ENCODE measurements around the gene DYRK1A.

DNA sequence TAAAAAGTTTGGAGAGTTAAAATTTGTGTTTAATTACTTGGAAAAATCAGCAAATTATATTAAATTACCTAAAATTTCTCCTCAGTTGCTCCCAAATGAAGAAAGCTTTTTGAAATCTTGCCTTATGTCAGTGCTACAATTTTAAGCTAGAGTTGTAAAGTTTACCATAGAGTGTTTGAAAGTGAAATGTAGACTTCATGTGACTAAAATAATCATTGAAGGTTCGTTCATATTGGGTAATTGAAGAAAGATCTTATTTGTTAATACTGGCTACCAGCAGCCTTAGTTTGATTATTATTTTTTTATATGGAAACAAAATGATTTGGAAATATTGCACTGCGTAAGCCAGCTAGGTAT, 4.4 kb downstream of the DYRK1A start:
- no peak for TF ChIP-seq BCL11A (IDR thresholded peaks at IDR 0.05; ENCODE audit: low read depth, low read length)
- TF ChIP-seq, protein P1, sequence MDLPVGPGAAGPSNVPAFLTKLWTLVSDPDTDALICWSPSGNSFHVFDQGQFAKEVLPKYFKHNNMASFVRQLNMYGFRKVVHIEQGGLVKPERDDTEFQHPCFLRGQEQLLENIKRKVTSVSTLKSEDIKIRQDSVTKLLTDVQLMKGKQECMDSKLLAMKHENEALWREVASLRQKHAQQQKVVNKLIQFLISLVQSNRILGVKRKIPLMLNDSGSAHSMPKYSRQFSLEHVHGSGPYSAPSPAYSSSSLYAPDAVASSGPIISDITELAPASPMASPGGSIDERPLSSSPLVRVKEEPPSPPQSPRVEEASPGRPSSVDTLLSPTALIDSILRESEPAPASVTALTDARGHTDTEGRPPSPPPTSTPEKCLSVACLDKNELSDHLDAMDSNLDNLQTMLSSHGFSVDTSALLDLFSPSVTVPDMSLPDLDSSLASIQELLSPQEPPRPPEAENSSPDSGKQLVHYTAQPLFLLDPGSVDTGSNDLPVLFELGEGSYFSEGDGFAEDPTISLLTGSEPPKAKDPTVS (IDR thresholded peaks at IDR 0.05; ENCODE audit: low read depth, low read length), result no peak
- TF ChIP-seq, protein P2, sequence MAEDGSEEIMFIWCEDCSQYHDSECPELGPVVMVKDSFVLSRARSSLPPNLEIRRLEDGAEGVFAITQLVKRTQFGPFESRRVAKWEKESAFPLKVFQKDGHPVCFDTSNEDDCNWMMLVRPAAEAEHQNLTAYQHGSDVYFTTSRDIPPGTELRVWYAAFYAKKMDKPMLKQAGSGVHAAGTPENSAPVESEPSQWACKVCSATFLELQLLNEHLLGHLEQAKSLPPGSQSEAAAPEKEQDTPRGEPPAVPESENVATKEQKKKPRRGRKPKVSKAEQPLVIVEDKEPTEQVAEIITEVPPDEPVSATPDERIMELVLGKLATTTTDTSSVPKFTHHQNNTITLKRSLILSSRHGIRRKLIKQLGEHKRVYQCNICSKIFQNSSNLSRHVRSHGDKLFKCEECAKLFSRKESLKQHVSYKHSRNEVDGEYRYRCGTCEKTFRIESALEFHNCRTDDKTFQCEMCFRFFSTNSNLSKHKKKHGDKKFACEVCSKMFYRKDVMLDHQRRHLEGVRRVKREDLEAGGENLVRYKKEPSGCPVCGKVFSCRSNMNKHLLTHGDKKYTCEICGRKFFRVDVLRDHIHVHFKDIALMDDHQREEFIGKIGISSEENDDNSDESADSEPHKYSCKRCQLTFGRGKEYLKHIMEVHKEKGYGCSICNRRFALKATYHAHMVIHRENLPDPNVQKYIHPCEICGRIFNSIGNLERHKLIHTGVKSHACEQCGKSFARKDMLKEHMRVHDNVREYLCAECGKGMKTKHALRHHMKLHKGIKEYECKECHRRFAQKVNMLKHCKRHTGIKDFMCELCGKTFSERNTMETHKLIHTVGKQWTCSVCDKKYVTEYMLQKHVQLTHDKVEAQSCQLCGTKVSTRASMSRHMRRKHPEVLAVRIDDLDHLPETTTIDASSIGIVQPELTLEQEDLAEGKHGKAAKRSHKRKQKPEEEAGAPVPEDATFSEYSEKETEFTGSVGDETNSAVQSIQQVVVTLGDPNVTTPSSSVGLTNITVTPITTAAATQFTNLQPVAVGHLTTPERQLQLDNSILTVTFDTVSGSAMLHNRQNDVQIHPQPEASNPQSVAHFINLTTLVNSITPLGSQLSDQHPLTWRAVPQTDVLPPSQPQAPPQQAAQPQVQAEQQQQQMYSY (CRISPR knock-in tag; IDR thresholded peaks at IDR 0.05), result no peak
- no peak for TF ChIP-seq POLR2A (IDR thresholded peaks at IDR 0.05; ENCODE audit: low read depth, low read length)
- TF ChIP-seq JUNB (IDR thresholded peaks at IDR 0.05), result no peak
- TF ChIP-seq SMC3 (IDR thresholded peaks at IDR 0.05; ENCODE audit: borderline replicate concordance, low read length), result no peak
- TF ChIP-seq, protein P3, sequence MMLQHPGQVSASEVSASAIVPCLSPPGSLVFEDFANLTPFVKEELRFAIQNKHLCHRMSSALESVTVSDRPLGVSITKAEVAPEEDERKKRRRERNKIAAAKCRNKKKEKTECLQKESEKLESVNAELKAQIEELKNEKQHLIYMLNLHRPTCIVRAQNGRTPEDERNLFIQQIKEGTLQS (IDR thresholded peaks at IDR 0.05; ENCODE audit: borderline replicate concordance, extremely low read depth, low read depth, low read length), result no peak
- TF ChIP-seq SPI1 (IDR thresholded peaks at IDR 0.05; ENCODE audit: borderline replicate concordance, insufficient read depth, low read depth, low read length), result no peak
- no peak for TF ChIP-seq EGR1 (IDR thresholded peaks at IDR 0.05; ENCODE audit: borderline replicate concordance in 1 of 2, low read depth in 2 of 2, low read length in 2 of 2)

All from GM12878 (cell line).